Measurements from ENCODE around the gene CYB5R2.

CYB5R2 gene

DNA sequence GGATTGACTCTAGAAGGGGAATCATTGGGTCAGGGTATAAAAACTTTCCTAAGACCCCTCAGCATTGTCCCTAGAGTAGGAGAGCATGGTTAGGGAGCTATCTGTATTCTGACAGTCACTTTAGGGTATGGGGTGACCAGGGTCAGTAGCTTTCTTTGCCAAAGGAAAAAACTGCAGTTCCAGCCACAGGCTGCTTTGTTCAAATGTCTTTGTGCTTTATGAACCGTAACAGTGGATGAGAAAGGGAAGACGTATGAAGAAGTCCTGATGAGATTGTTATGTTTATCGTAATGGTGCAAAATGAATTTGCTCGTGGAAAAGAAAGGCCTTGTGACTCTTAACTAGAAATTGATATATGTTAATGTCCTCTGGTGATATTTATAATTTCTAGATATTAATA lies 30.0 kb downstream of the CYB5R2 start:
- Histone ChIP-seq H3K9ac (ENCODE audit: low read depth, low read length, poor library complexity, severe bottlenecking) (no peak overlapping the region), H3K4me2 (ENCODE audit: low read depth, low read length, poor library complexity, severe bottlenecking) (no peak overlapping the region), H3F3A (ENCODE audit: low read depth) (no peaks in the 10 kb centered on the region), H3K36me3 (ENCODE audit: insufficient read depth, low read length) (no peaks in the 10 kb centered on the region), H3K4me3 (ENCODE audit: low read length, poor library complexity, severe bottlenecking) (no peak overlapping the region), H3K9me2 (replicated peaks; ENCODE audit: low read depth, low read length) (no peaks in the 10 kb centered on the region), H4K20me1 (ENCODE audit: insufficient read depth, low read length, poor library complexity, severe bottlenecking) (no peaks in the 10 kb centered on the region), H3K79me2 (ENCODE audit: insufficient read depth, low read length) (no peaks in the 10 kb centered on the region), H3K27me3 (ENCODE audit: insufficient read depth, low read length, poor library complexity, severe bottlenecking) (peaks cover 5% of the 10 kb centered on the region), H2AFZ (ENCODE audit: low read length) (no peak overlapping the region), H3K4me1 (ENCODE audit: insufficient read depth, low read length, poor library complexity, severe bottlenecking) (no peaks in the 10 kb centered on the region), H3K9me3 (ENCODE audit: insufficient read depth, low read depth, low read length) (no peaks in the 10 kb centered on the region)
- TF ChIP-seq, protein P1, sequence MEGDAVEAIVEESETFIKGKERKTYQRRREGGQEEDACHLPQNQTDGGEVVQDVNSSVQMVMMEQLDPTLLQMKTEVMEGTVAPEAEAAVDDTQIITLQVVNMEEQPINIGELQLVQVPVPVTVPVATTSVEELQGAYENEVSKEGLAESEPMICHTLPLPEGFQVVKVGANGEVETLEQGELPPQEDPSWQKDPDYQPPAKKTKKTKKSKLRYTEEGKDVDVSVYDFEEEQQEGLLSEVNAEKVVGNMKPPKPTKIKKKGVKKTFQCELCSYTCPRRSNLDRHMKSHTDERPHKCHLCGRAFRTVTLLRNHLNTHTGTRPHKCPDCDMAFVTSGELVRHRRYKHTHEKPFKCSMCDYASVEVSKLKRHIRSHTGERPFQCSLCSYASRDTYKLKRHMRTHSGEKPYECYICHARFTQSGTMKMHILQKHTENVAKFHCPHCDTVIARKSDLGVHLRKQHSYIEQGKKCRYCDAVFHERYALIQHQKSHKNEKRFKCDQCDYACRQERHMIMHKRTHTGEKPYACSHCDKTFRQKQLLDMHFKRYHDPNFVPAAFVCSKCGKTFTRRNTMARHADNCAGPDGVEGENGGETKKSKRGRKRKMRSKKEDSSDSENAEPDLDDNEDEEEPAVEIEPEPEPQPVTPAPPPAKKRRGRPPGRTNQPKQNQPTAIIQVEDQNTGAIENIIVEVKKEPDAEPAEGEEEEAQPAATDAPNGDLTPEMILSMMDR (conservative IDR thresholded peaks at IDR 0.05; ENCODE audit: low read length), result no peak
- TF ChIP-seq EZH2phosphoT487 (IDR thresholded peaks at IDR 0.05; ENCODE audit: borderline replicate concordance), result no peak

DNA sequence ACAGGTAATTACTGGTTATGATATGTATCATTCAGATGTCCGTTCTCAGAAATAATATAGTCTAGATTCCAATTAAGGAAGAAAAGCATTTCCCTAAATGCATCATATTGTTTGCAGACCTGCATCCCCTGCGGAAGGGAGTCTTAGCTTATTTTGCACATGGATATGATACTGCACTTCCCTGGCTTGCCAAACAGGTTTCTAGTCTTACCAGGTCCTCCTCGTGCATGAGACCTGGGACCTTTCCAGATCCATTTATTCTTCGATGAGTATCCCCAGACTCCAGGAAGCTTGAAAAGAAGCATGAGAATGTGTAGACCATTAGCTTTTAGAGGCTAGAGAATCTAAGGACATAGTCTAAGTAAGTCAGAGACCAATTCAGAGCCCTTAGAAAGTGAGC lies 30.6 kb downstream of the CYB5R2 start:
- H3K4me1 ChIP-seq (ENCODE audit: insufficient read depth, low read length, poor library complexity, severe bottlenecking), result no peaks in the 10 kb centered on the region
- no peak overlapping the region for H3K4me3 ChIP-seq (ENCODE audit: low read length, poor library complexity, severe bottlenecking)
- H3F3A ChIP-seq (ENCODE audit: low read depth), result no peaks in the 10 kb centered on the region
- H4K20me1 ChIP-seq (ENCODE audit: insufficient read depth, low read length, poor library complexity, severe bottlenecking), result no peaks in the 10 kb centered on the region
- peaks cover 5% of the 10 kb centered on the region for H3K27me3 ChIP-seq (ENCODE audit: insufficient read depth, low read length, poor library complexity, severe bottlenecking)
- H3K36me3 ChIP-seq (ENCODE audit: insufficient read depth, low read length), result no peaks in the 10 kb centered on the region
- no peaks in the 10 kb centered on the region for H3K9me2 ChIP-seq (replicated peaks; ENCODE audit: low read depth, low read length)
- TF ChIP-seq, protein P1 (conservative IDR thresholded peaks at IDR 0.05; ENCODE audit: low read length), result no peak
- no peak for TF ChIP-seq EZH2phosphoT487 (IDR thresholded peaks at IDR 0.05; ENCODE audit: borderline replicate concordance)
- H3K9ac ChIP-seq (ENCODE audit: low read depth, low read length, poor library complexity, severe bottlenecking), result no peak overlapping the region
- no peaks in the 10 kb centered on the region for H3K9me3 ChIP-seq (ENCODE audit: insufficient read depth, low read depth, low read length)
- H3K79me2 ChIP-seq (ENCODE audit: insufficient read depth, low read length), result no peaks in the 10 kb centered on the region
- H2AFZ ChIP-seq (ENCODE audit: low read length), result no peak overlapping the region
- no peak overlapping the region for H3K4me2 ChIP-seq (ENCODE audit: low read depth, low read length, poor library complexity, severe bottlenecking)

DNA sequence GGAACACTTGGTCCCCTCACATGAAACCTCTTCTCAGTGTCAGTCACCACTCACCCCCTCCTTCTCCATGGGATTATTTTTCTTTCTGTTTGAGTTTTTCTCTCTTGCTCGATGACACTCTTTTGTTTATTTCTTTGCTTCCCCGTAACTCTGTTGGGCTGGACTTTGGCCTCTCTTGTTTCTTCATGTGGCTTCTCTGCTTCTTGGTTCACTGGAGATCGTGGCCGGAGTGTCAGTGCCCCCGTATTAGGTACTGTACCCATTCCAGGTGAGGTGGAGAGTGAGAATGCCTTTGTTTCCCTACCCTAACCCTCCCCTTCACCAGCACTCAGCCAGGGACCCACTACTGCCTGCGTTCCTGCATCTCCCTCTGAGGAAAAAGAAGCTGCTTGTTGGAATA lies 32.5 kb downstream of the CYB5R2 start:
- no peak overlapping the region for H3K4me3 ChIP-seq (ENCODE audit: low read length, poor library complexity, severe bottlenecking)
- TF ChIP-seq, protein P1 (conservative IDR thresholded peaks at IDR 0.05; ENCODE audit: low read length), result no peak
- TF ChIP-seq EZH2phosphoT487 (IDR thresholded peaks at IDR 0.05; ENCODE audit: borderline replicate concordance), result no peak
- no peaks in the 10 kb centered on the region for H3K9me3 ChIP-seq (ENCODE audit: insufficient read depth, low read depth, low read length)
- no peak overlapping the region for H3K9ac ChIP-seq (ENCODE audit: low read depth, low read length, poor library complexity, severe bottlenecking)
- H3K4me1 ChIP-seq (ENCODE audit: insufficient read depth, low read length, poor library complexity, severe bottlenecking), result no peaks in the 10 kb centered on the region
- no peak overlapping the region for H3K4me2 ChIP-seq (ENCODE audit: low read depth, low read length, poor library complexity, severe bottlenecking)
- no peaks in the 10 kb centered on the region for H4K20me1 ChIP-seq (ENCODE audit: insufficient read depth, low read length, poor library complexity, severe bottlenecking)
- H3K79me2 ChIP-seq (ENCODE audit: insufficient read depth, low read length), result no peaks in the 10 kb centered on the region
- peaks cover 9% of the 10 kb centered on the region for H3K27me3 ChIP-seq (ENCODE audit: insufficient read depth, low read length, poor library complexity, severe bottlenecking)
- no peak overlapping the region for H2AFZ ChIP-seq (ENCODE audit: low read length)
- no peaks in the 10 kb centered on the region for H3K9me2 ChIP-seq (replicated peaks; ENCODE audit: low read depth, low read length)
- no peaks in the 10 kb centered on the region for H3K36me3 ChIP-seq (ENCODE audit: insufficient read depth, low read length)
- H3F3A ChIP-seq (ENCODE audit: low read depth), result no peaks in the 10 kb centered on the region

Data from Loucy (cell line).